GM20000 (cell line): ENCODE results near the gene RFX2.
"Not testable (repeated sequence)": the region's sequence is repeated elsewhere in the genome, so short reads cannot be mapped to it uniquely, and the experiment has no call there.

Experiments
- DNase-seq: peaks from one replicate; pipeline ENCODE4 v3.0.0; 2012; ENCODE audit warnings: low spot score
- TF ChIP-seq, protein P1 (sequence below): IDR thresholded peaks from 2 replicates; pipeline ENCODE4 v1.5.1; 2012; ENCODE audit warnings: mild to moderate bottlenecking, control low read depth; ENCODE audit errors: extremely low read depth, missing control alignments

RFX2 gene

DNA sequence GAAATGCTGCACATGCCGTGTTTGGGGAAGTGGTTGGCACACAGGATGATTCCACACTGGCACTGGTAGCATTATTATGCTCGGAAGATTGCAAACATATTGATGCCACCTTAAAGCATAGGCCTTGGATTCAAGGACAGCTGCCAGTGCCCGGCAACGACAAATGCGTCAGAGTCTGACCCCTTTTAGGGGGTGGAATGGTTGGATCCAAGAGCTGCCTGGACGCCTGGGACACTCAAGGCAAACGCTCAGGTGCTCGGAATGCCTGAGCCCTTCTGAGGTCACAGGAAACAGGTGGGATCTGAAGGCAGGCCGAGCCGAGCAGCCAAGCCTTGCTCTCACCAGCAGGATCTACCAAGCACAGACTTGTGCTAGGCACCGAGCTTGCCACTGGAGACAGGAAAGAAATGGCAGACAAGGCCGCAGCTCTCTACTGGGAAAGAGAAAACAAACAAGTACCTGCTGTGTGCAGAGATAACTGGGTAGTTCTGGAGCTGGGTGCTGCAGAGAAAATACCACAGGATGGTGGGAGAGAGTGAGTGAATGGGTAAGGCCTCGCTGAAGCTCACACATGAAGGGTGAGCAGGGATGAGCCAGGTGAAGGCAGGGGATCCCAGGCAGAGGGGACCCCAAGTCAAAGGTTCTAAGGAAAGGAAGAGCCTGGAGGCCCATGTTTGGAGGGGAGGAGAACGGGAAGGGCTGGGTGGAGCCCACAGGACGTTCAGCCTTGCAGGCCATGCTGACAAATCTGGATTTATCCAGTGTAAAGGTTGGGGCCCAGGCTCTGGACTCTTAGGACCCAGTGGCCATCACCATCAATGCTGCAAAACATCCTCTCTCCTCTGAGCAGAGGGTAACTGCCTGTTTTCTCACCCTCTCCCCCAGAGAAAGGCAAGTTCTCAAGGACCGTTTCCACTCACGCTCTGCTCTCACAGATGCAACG is 141.6 kb downstream of the RFX2 start:
- TF ChIP-seq, protein P1, sequence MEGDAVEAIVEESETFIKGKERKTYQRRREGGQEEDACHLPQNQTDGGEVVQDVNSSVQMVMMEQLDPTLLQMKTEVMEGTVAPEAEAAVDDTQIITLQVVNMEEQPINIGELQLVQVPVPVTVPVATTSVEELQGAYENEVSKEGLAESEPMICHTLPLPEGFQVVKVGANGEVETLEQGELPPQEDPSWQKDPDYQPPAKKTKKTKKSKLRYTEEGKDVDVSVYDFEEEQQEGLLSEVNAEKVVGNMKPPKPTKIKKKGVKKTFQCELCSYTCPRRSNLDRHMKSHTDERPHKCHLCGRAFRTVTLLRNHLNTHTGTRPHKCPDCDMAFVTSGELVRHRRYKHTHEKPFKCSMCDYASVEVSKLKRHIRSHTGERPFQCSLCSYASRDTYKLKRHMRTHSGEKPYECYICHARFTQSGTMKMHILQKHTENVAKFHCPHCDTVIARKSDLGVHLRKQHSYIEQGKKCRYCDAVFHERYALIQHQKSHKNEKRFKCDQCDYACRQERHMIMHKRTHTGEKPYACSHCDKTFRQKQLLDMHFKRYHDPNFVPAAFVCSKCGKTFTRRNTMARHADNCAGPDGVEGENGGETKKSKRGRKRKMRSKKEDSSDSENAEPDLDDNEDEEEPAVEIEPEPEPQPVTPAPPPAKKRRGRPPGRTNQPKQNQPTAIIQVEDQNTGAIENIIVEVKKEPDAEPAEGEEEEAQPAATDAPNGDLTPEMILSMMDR = no peak
- no peak for DNase-seq

DNA sequence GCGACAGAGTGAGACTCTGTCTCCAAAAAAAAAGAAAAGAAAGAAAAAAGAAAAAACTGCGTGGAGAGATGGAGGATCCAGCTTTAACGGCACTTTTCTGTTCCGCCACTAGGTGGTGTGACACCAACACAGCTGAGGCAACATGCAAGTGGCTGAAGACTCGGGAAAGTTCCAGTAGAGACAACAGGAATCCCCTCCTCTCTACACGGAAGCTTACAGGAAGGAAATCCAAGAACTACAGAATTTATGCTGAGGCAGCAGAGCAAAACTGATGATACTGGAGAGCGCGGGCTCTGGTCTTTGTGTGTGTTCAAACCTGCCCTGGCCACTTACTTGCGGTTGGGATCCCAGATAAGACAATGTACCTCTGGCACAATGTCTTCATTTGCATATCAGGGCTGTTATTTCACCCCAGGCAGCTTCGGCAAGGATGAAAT is 142.3 kb downstream of the RFX2 start:
- DNase-seq = peak; percentile 82
- TF ChIP-seq, protein P1 = peak; percentile 70

DNA sequence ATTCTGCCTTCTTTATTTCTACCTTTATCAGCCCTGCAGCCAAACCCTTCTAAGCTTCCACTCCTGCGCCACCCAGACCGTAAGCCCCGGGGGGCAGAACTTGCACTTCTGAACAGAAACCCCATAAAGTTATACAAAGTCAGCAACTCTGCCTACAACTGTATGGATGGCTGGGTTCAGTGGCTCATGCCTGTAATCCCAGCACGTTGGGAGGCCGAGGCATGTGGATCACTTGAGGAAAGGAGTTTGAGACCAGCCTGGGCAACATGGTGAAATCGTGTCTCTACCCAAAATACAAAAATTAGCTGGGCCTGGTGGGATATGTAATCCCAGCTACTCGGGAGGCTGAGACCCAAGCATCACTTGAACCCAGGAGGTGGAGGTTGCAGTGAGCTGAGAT is 142.7 kb downstream of the RFX2 start:
- TF ChIP-seq, protein P1 = no peak
- DNase-seq = no peak

DNA sequence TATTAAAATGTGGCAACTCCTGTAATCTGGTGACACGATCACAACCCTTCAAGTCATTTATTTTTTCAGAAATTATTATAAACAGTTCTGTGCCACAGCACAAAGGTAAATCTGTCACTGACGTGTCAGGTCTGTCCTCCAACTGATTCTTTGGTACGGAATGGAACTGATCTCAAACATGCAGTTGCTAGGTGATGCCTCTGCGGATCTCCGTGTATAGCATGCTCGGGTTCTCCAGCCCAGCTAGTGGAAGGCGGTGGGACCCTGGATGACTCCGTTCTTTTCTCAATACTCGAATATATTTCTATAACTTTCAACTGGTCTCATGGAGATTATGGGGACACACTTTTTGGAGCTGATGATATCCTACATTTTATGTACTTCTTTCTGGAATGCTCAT is 143.4 kb downstream of the RFX2 start:
- TF ChIP-seq, protein P1 = no peak
- DNase-seq = no peak

DNA sequence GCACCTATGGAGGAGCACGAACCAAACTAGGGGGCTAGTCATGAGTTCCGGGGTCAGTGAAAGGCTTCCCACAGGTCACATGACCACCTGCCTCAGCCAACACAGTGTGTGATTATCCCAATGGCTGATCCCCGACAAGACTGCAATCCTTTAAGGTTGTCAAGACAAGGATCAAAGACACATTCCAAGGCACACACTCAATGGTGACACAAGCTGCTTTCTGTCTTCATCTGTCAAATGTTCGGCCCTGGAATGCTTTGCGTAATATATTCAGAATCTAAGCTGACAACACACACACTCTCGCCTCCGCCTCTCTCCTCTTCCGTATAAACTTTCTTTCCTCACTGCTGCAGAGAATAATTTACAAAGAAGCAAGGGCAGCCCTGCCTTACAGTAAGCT is 144.1 kb downstream of the RFX2 start:
- no peak for DNase-seq
- TF ChIP-seq, protein P1 = no peak

DNA sequence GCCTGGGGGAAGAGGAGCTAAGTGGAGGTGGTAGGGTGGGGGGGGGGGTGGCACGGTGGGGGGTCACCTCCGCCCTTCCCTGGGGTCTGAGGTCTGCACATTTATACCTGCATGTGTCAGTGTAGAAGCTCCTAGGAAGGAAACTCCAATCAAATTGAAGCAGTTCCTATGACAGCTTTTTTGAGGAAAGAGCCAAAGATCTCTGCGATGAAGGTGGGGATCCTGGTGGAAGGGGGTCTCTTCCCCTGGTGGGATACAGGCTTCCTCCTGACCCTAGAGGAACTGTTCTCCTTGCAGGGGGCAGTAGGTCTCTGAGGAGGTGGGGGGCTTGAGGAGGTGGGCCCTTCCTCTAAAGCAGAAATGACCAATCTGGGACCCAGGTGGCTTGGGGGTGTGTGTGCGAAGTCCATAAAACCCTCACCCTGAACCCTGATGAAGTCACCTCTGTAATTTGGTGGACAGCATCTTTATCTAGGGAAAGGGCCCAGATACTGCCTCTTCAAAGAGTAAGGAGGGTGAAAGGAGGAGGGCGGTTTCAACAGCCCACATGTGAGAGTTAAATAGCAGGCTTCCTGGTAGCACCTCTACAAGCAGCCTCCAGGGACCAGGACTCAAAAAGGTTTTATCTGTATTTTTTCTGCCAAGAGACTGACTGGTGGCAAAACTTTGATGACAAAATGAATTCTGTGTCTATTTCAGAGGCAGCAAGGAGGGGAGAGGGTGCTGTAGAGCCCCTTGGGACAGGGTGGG is 145.3 kb downstream of the RFX2 start:
- TF ChIP-seq, protein P1 = no peak

DNA sequence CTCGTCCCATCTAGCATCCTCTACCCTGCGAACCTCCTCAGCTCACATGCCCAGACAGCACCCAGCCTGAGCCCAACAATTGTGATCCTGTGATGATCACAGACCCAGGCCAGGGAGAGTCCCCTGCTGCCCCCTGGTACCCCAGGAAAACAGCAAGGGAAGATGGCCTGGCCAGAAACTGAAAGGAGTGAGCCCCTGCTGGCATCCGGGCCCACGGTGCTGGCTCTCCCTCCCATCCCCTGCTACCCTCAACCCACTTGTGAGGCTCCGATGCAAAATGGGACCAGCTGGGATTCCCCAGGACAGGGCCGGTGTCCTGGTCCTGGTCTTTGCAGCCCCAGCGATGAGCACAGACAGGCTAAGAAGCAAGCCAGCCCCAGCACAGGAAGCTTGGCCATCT is 146.4 kb downstream of the RFX2 start:
- DNase-seq = no peak
- TF ChIP-seq, protein P1 = no peak

More for the DNA sequence above, 145.3 kb downstream of the RFX2 start:
- no peak for DNase-seq

DNA sequence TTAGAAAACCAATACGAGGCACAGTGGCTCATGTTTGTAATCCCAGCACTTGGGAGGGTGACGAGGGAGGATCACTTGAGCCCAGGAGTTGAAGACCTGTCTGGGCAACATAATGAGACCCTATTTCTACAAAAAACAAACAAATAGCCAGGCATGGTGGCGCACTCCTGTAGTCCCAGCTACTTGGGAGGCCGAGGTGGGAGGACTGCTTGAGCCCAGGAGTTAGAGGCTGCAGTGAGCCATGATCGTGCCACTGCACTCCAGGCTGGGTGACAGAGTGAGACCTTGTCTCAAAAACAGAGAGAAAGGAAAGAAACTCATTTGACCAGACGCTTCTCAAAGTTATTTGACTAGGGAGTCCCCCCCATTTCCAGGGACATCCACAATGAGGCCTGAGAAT is 147.0 kb downstream of the RFX2 start:
- not testable (repeated sequence) for DNase-seq
